ENCODE results near the gene OR6C76.
"Not testable (repeated sequence)": the region's sequence is repeated elsewhere in the genome, so short reads cannot be mapped to it uniquely, and the experiment has no call there.

The OR6C76 gene

GRCh38 chr12:55425954-55426353, at the start of gene OR6C76:
Gene OR6C76 (plus strand): TSS chr12:55426254. CDS start chr12:55426254, 0 bp downstream.
- no peak for DNase-seq

GRCh38 chr12:55385891-55386290, 40.2 kb upstream of the OR6C76 start:
- no peak for DNase-seq

- DNase-seq: no peak
These were observed 33.8 kb upstream of the OR6C76 start for GRCh38 chr12:55392032-55392795.

GRCh38 chr12:55396326-55396725, 29.7 kb upstream of the OR6C76 start:
- DNase-seq: no peak

GRCh38 chr12:55400229-55400628, 25.8 kb upstream of the OR6C76 start, which contains the start of gene OR6C65:
Gene OR6C65 (plus strand): TSS chr12:55400529. CDS start chr12:55400529, 0 bp downstream.
- DNase-seq: no peak

GRCh38 chr12:55407866-55408265, 18.2 kb upstream of the OR6C76 start:
- no peak for DNase-seq

- DNase-seq: not testable (repeated sequence)
These were observed 16.9 kb upstream of the OR6C76 start for GRCh38 chr12:55409133-55409532.

GRCh38 chr12:55412138-55412537, 13.9 kb upstream of the OR6C76 start:
- not testable (repeated sequence) for DNase-seq

- not testable (repeated sequence) for DNase-seq
These were observed 12.3 kb upstream of the OR6C76 start for GRCh38 chr12:55413498-55414388.

- not testable (repeated sequence) for DNase-seq
These were observed 11.6 kb upstream of the OR6C76 start for GRCh38 chr12:55414396-55414823.

GRCh38 chr12:55414889-55415288, 11.2 kb upstream of the OR6C76 start:
- DNase-seq: not testable (repeated sequence)

GRCh38 chr12:55416961-55417360, 9.1 kb upstream of the OR6C76 start:
- no peak for DNase-seq

GRCh38 chr12:55420307-55420962, 5.6 kb upstream of the OR6C76 start:
- no peak for DNase-seq

GRCh38 chr12:55428331-55429243, 2.5 kb downstream of the OR6C76 start:
- no peak for DNase-seq

GRCh38 chr12:55441233-55441632, 15.2 kb downstream of the OR6C76 start:
- DNase-seq: not testable (repeated sequence)

GRCh38 chr12:55443776-55444175, 17.7 kb downstream of the OR6C76 start, which contains the start of gene OR6C2:
Gene OR6C2 (plus strand): TSS chr12:55444076. CDS start chr12:55452214, 8,138 bp downstream.
- DNase-seq: no peak

- DNase-seq: no peak
These were observed 19.3 kb downstream of the OR6C76 start for GRCh38 chr12:55445357-55445756.

GRCh38 chr12:55446326-55446725, 20.3 kb downstream of the OR6C76 start:
- DNase-seq: no peak

GRCh38 chr12:55448825-55449224, 22.8 kb downstream of the OR6C76 start:
- DNase-seq: no peak

- not testable (repeated sequence) for DNase-seq
These were observed 38.9 kb downstream of the OR6C76 start for GRCh38 chr12:55464926-55465325.

- no peak for DNase-seq
These were observed 41.8 kb downstream of the OR6C76 start for GRCh38 chr12:55467836-55468235.

- DNase-seq: no peak
These were observed 43.2 kb downstream of the OR6C76 start for GRCh38 chr12:55469291-55469690.
